Stomach (tissue), 9 donors: ENCODE measurements around the gene SFXN5. TPM values are rescaled to one million over a fixed set of nuclear protein-coding genes. Genes with fewer than 3 reads are reported as not detected.

ENCODE experiments used
- DNase-seq, 2 donors: peaks; one replicate each; pipeline versions ENCODE4 v3.0.0 to v3.0.0-alpha.2; 2013 to 2019
- H3K27ac ChIP-seq, 5 donors: fragments of 200-600 bp in 4 of 5; sonication (generic) in 4 of 5; one replicate each; pipeline ENCODE4 v1.5.1; 2013 to 2019; ENCODE audit warnings: mild to moderate bottlenecking in 1 of 5, moderate library complexity in 1 of 5
- H3K27me3 ChIP-seq, 3 donors: fragments of 200-600 bp; sonication (generic); one replicate each; pipeline ENCODE4 v1.5.1; 2017 to 2019; ENCODE audit warnings: mixed run types in 1 of 3
- H3K36me3 ChIP-seq, 4 donors: fragments of 200-600 bp; sonication (generic); 1 replicate in 3 of 4; 2 replicates in 1 of 4; pipeline ENCODE4 v1.5.1; 2016 to 2019
- H3K4me1 ChIP-seq, 4 donors: fragments of 200-600 bp; sonication (generic); one replicate each; pipeline ENCODE4 v1.5.1; 2016 to 2019
- H3K4me3 ChIP-seq, 4 donors: fragments of 200-600 bp; sonication (generic) in 3 of 4; one replicate each; pipeline ENCODE4 v1.5.1; 2016 to 2019; ENCODE audit warnings: mild to moderate bottlenecking in 1 of 4
- H3K9me3 ChIP-seq, 4 donors: fragments of 200-600 bp; sonication (generic); one replicate each; pipeline ENCODE4 v1.5.1; 2016 to 2019
- CTCF ChIP-seq, 7 experiments: fragments of 450-650 bp in 4 of 7; fragments of 200-600 bp in 3 of 7; sonication (generic) in 3 of 7; IDR thresholded peaks; one replicate each; pipeline ENCODE4 v1.5.1; 2016 to 2019; ENCODE audit warnings: antibody characterized with exemption in 7 of 7, control low read depth in 2 of 7, mild to moderate bottlenecking in 1 of 7
- EP300 ChIP-seq: sonication (generic); formaldehyde crosslinking; IDR thresholded peaks from one replicate; pipeline ENCODE4 v1.6.1; 2017; ENCODE audit warnings: antibody characterized with exemption
- POLR2A ChIP-seq, 4 donors: fragments of 450-650 bp; IDR thresholded peaks; one replicate each; pipeline ENCODE4 v1.6.1; 2016; ENCODE audit warnings: antibody characterized with exemption in 4 of 4, control low read depth in 2 of 4, mild to moderate bottlenecking in 1 of 4, moderate library complexity in 1 of 4
- POLR2AphosphoS5 ChIP-seq, 3 donors: sonication (generic); formaldehyde crosslinking; IDR thresholded peaks; one replicate each; pipeline ENCODE4 v1.6.1; 2016; ENCODE audit warnings: antibody characterized with exemption in 3 of 3
- WGBS, 5 donors: extraction: QIAGEN DNeasy Blood & Tissue Kit in 3 of 5; methylation state at CpG; one replicate each; pipeline versions ENCODE4 v1.1.5 to v1.1.7; 2013 to 2018; 5-methylcytosine and 5-hydroxymethylcytosine counted together
- intact Hi-C: fragments of 100-400 bp; cut with DNase I; formaldehyde crosslinking; loops from one replicate; pipeline ENCODE4 v1.15.1; 2023; ENCODE audit warnings: low total_unique reads
- polyA plus RNA-seq, 3 donors: library from polyadenylated mRNA; stranded (reverse); fragments of 200-250 nt; gene quantifications; one replicate each; pipeline ENCODE4 v1.2.3, GENCODE V29; 2013
- total RNA-seq, 5 donors: library from RNA; depleted of rRNA; stranded (reverse); fragments of >200 nt; gene quantifications; one replicate each; pipeline versions ENCODE4 v1.1.0 to v1.2.3, GENCODE V29; 2014 to 2016
- donor health status: healthy with polysubstance abuse.
- donor health status: Bipolar disorder and iron deficiency.
- donor health status: healthy.

Gene SFXN5
- total and polyA plus RNA-seq, 8 donors: 2.7 to 118 (median 17.2) TPM

GRCh38 chr2:73022024-73022568 lies 49.4 kb downstream of the SFXN5 start:
- H3K27ac ChIP-seq: no peak overlapping the region
- TF ChIP-seq POLR2AphosphoS5 (IDR thresholded peaks at IDR 0.05) (no peak), POLR2A (IDR thresholded peaks at IDR 0.05) (no peak), EP300 (no peak), CTCF (IDR thresholded peaks at IDR 0.05) (no peak)
- no peaks in the 10 kb centered on the region for H3K9me3 ChIP-seq
- no peak for DNase-seq
- no peak overlapping the region for H3K4me3 ChIP-seq
- H3K27me3 ChIP-seq: no peaks in the 10 kb centered on the region
- intact Hi-C loops: no loop called here
- peaks cover 0 to 16% (median 12%) of the 10 kb centered on the region in 4 donors for H3K36me3 ChIP-seq
- 94 to 100% (median 94%) methylated on average over 4 of the region's 4 CpGs for WGBS, 5 donors
- peaks cover 0 to 13% (median 9%) of the 10 kb centered on the region in 4 donors for H3K4me1 ChIP-seq

GRCh38 chr2:73021371-73022010 lies 50.0 kb downstream of the SFXN5 start:
- TF ChIP-seq CTCF (IDR thresholded peaks at IDR 0.05) (no peak), POLR2AphosphoS5 (IDR thresholded peaks at IDR 0.05) (no peak), EP300 (no peak), POLR2A (IDR thresholded peaks at IDR 0.05) (no peak)
- Histone ChIP-seq H3K27ac (no peak overlapping the region), H3K4me1 (peaks cover 0 to 13% (median 9%) of the 10 kb centered on the region in 4 donors), H3K9me3 (no peaks in the 10 kb centered on the region), H3K27me3 (no peaks in the 10 kb centered on the region), H3K4me3 (no peak overlapping the region), H3K36me3 (peaks cover 0 to 17% (median 12%) of the 10 kb centered on the region in 4 donors)
- intact Hi-C loops: no loop called here
- WGBS, 5 donors: 71 to 77% (median 75%) methylated on average over 6 to 8 of the region's 8 CpGs
- DNase-seq: no peak

DNA sequence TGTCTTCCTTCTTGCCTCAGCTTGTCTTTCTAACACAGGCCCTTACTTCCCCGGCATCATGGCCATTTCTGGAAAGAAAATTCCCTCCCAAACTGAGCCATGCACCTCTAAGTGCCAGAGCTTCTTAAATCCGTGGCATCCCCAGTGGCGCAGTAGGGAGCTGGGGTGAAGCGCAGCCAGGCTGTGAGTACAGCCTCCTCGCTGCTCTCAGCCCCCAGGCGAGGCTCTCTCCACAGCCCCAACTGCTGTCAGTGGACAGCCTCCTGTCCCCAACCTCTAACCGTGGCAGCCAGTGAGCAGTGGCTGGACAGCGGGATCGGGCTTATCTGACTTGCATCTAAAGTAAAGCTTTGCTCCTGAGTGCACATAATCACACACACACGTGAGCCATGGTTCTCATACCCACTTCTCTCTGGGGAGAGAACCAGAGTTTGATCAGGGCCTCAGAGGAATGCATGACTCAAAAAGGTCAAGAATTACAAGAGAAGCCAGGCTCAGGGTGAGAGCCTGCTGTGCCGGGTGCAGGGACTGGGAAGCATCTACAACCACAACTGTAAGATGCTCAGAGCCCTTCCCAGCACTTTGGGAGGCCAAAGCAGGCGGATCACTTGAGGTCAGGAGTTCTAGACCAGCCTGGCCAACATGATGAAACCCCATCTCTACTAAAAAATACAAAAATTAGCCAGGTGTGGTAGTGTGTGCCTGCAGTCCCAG lies 50.7 kb downstream of the SFXN5 start:
- TF ChIP-seq POLR2A (IDR thresholded peaks at IDR 0.05) (no peak), EP300 (no peak), POLR2AphosphoS5 (IDR thresholded peaks at IDR 0.05) (no peak), CTCF (IDR thresholded peaks at IDR 0.05) (no peak)
- Histone ChIP-seq H3K4me3 (no peak overlapping the region), H3K36me3 (peaks cover 0 to 19% (median 12%) of the 10 kb centered on the region in 4 donors), H3K4me1 (peaks cover 0 to 13% (median 9%) of the 10 kb centered on the region in 4 donors), H3K27ac (no peak overlapping the region), H3K27me3 (no peaks in the 10 kb centered on the region), H3K9me3 (no peaks in the 10 kb centered on the region)
- intact Hi-C loops: no loop called here
- peak; percentile 28 to 50 for DNase-seq
- WGBS, 5 donors: 73 to 81% (median 77%) methylated on average over 12 of the region's 12 CpGs

- Histone ChIP-seq H3K36me3 (peaks cover 0 to 19% (median 12%) of the 10 kb centered on the region in 4 donors), H3K4me3 (no peak overlapping the region), H3K27me3 (no peaks in the 10 kb centered on the region), H3K9me3 (no peaks in the 10 kb centered on the region), H3K4me1 (peaks cover 0 to 13% (median 9%) of the 10 kb centered on the region in 4 donors), H3K27ac (no peak overlapping the region)
- WGBS, 5 donors: 84 to 93% (median 90%) methylated on average over 8 of the region's 8 CpGs
- no peak for DNase-seq
- TF ChIP-seq POLR2AphosphoS5 (IDR thresholded peaks at IDR 0.05) (no peak), POLR2A (IDR thresholded peaks at IDR 0.05) (no peak), EP300 (no peak), CTCF (IDR thresholded peaks at IDR 0.05) (no peak)
- intact Hi-C loops: no loop called here
These were observed 51.2 kb downstream of the SFXN5 start for GRCh38 chr2:73020306-73020656.
